Esophagus muscularis mucosa (tissue), 4 donors: ENCODE data around the gene NBAS. TPM values are rescaled to one million over a fixed set of nuclear protein-coding genes. Genes with fewer than 3 reads are reported as not detected.
"Not testable (repeated sequence)": the region's sequence is repeated elsewhere in the genome, so short reads cannot be mapped to it uniquely, and the experiment has no call there.

Experiments
- DNase-seq: peaks from one replicate; pipeline ENCODE4 v3.0.0-alpha.2; 2017; ENCODE audit errors: extremely low spot score
- H3K27ac ChIP-seq, 4 donors: fragments of 200-600 bp; sonication (generic); replicated peaks in 1 of 4; 1 replicate in 3 of 4; 2 replicates in 1 of 4; pipeline ENCODE4 v1.5.1; 2016 to 2019; ENCODE audit warnings: mild to moderate bottlenecking in 1 of 4
- H3K27me3 ChIP-seq, 4 donors: fragments of 200-600 bp; sonication (generic); one replicate each; pipeline versions ENCODE4 v1.5.1 to v1.6.0; 2016 to 2019
- H3K36me3 ChIP-seq, 4 donors: fragments of 200-600 bp; sonication (generic); one replicate each; pipeline ENCODE4 v1.5.1; 2016 to 2019
- H3K4me1 ChIP-seq, 4 donors: fragments of 200-600 bp; sonication (generic); one replicate each; pipeline ENCODE4 v1.5.1; 2016 to 2019
- H3K4me3 ChIP-seq, 4 donors: fragments of 200-600 bp; sonication (generic); 1 replicate in 2 of 4; 2 replicates in 2 of 4; pipeline ENCODE4 v1.5.1; 2016 to 2019; ENCODE audit warnings: mild to moderate bottlenecking in 4 of 4, moderate library complexity in 1 of 4
- H3K9me3 ChIP-seq, 4 donors: fragments of 200-600 bp; sonication (generic); 1 replicate in 3 of 4; 2 replicates in 1 of 4; pipeline ENCODE4 v1.5.1; 2016 to 2019
- EP300 ChIP-seq: sonication (generic); formaldehyde crosslinking; IDR thresholded peaks from one replicate; pipeline ENCODE4 v1.6.1; 2017; ENCODE audit warnings: antibody characterized with exemption
- POLR2A ChIP-seq: fragments of 450-650 bp; IDR thresholded peaks from one replicate; pipeline ENCODE4 v1.6.1; 2017; ENCODE audit warnings: antibody characterized with exemption, moderate library complexity, mild to moderate bottlenecking, low read depth
- POLR2AphosphoS5 ChIP-seq, 2 donors: sonication (generic); formaldehyde crosslinking; IDR thresholded peaks; one replicate each; pipeline ENCODE4 v1.6.1; 2017; ENCODE audit warnings: antibody characterized with exemption in 2 of 2
- WGBS: methylation state at CpG from one replicate; pipeline ENCODE4 v1.1.5; 2018; 5-methylcytosine and 5-hydroxymethylcytosine counted together
- intact Hi-C: fragments of 100-400 bp; cut with DNase I; formaldehyde crosslinking; loops from one replicate; pipeline ENCODE4 v1.15.1; 2023
- total RNA-seq, 4 donors: library from RNA; depleted of rRNA; stranded (reverse); fragments of >200 nt; gene quantifications; one replicate each; pipeline versions ENCODE4 v1.1.0 to v1.2.1, GENCODE V29; 2016
- TF ChIP-seq, protein P1 (sequence below), 3 experiments: fragments of 200-600 bp in 2 of 3; fragments of 450-650 bp in 1 of 3; sonication (generic) in 2 of 3; IDR thresholded peaks; one replicate each; pipeline ENCODE4 v1.5.1; 2017 to 2019; ENCODE audit warnings: antibody characterized with exemption in 3 of 3, mild to moderate bottlenecking in 2 of 3, moderate library complexity in 1 of 3

NBAS gene
- total RNA-seq, 4 donors from 2014 or later = 39.2 to 43.6 (median 42.0) TPM

DNA sequence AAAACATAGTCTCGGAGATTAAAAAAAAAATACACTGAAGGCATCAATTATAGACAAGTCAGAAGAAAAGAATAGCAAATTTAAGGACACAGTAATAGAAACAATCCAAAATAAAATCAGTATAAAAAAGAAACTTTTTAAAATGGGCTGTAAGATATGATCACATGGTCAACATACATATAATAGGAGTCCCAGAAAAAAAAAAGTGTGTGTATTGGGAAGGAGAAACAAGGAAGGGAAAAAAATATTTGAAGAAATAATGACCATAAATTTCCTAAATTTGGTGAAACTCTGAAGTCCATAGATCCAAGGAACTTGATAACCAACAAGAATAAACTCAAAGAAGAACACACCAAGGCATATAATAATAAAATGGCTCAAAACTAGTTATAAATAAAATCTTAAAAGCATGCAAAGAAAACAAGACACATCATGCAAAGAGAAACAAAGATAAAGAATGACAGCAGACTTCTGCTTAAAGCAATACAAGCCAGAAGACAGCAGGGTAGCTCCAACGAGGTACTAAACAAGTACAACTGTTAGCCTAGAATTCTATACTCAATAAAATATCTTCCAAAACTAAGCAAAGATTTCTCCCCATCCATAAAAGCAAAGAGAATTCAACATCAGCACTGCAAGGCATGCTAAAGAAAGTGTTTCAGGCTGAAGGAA is 115.1 kb downstream of the NBAS start:
- intact Hi-C loops = no loop called here
- DNase-seq = no peak
- H3K9me3 ChIP-seq = no peaks in the 10 kb centered on the region
- H3K36me3 ChIP-seq = no peaks in the 10 kb centered on the region
- 93% methylated on average over 2 of the region's 2 CpGs for WGBS
- TF ChIP-seq POLR2A = no peak
- TF ChIP-seq POLR2AphosphoS5 (IDR thresholded peaks at IDR 0.05) = no peak
- TF ChIP-seq EP300 = no peak
- H3K4me3 ChIP-seq = no peak overlapping the region
- H3K4me1 ChIP-seq = peaks cover 7 to 16% (median 12%) of the 10 kb centered on the region in 4 donors
- H3K27me3 ChIP-seq = no peaks in the 10 kb centered on the region
- H3K27ac ChIP-seq = no peak overlapping the region

DNA sequence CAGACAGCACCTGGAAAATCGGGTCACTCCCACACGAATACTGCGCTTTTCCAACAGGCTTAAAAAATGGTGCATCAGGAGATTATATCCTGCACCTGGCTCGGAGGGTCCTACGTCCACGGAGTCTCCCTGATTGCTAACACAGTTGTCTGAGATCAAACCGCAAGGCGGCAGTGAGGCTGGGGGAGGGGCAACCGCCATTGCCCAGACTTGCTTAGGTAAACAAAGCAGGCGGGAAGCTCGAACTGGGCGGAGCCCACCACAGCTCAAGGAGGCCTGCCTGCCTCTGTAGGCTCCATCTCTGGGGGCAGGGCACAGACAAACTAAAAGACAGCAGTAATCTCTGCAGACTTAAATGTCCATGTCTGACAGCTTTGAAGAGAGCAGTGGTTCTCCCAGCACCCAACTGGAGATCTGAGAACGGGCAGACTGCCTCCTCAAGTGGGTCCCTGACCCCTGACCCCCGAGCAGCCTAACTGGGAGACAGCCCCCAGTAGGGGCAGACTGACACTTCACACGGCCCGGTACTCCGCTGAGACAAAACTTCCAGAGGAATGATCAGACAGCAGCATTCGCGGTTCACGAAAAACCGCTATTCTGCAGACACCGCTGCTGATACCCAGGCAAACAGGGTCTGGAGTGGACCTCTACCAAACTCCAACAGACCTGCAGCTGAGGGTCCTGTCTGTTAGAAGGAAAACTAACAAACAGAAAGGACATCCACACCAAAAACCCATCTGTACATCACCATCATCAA is 121.2 kb downstream of the NBAS start:
- H3K27ac ChIP-seq, H3K9me3 ChIP-seq, H3K4me3 ChIP-seq, H3K36me3 ChIP-seq, DNase-seq, H3K4me1 ChIP-seq, intact Hi-C loops, H3K27me3 ChIP-seq: not testable (repeated sequence)
- WGBS = 95% methylated on average over 20 of the region's 22 CpGs

DNA sequence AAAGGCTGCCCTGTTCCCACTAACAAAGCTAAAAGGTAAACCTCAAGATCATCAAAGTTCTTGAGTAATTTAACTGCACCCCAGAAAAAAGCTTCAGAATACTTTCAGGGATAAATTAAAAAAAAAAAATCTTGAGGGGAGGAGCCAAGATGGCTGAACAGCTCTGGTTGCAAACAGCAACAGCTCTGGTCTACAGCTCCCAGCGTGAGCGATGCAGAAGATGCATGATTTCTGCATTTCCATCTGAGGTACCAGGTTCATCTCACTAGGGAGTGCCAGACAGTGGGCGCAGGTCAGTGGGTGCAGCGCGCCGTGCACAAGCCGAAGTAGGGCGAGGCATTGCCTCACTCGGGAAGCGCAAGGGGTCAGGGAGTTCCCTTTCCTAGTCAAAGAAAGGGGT is 121.8 kb downstream of the NBAS start:
- intact Hi-C loops, DNase-seq, H3K9me3 ChIP-seq, H3K27ac ChIP-seq, H3K4me1 ChIP-seq, H3K36me3 ChIP-seq, H3K4me3 ChIP-seq, H3K27me3 ChIP-seq: not testable (repeated sequence)
- 98% methylated on average over 10 of the region's 10 CpGs for WGBS

DNA sequence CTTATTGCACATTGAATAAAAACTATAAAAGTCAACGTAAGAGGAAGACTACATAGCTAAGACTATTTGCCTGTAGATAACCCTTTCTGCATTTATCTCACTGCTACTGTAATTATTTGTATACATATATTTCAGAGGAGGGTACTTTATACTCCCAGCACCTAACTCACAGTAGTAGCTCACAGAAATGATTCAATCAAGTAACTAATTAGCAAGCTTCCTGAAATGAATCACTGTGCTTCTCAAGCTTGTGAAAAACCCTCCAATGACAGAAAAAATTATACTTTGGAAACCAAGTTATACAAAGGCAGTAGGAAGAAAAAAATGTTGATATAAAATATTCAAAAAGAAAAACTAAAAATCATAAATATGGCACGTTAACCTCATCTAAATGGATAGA is 124.9 kb downstream of the NBAS start:
- WGBS = 86% methylated on average over 2 of the region's 2 CpGs
- H3K27ac ChIP-seq = no peak overlapping the region
- no peak for DNase-seq
- TF ChIP-seq, protein P1, sequence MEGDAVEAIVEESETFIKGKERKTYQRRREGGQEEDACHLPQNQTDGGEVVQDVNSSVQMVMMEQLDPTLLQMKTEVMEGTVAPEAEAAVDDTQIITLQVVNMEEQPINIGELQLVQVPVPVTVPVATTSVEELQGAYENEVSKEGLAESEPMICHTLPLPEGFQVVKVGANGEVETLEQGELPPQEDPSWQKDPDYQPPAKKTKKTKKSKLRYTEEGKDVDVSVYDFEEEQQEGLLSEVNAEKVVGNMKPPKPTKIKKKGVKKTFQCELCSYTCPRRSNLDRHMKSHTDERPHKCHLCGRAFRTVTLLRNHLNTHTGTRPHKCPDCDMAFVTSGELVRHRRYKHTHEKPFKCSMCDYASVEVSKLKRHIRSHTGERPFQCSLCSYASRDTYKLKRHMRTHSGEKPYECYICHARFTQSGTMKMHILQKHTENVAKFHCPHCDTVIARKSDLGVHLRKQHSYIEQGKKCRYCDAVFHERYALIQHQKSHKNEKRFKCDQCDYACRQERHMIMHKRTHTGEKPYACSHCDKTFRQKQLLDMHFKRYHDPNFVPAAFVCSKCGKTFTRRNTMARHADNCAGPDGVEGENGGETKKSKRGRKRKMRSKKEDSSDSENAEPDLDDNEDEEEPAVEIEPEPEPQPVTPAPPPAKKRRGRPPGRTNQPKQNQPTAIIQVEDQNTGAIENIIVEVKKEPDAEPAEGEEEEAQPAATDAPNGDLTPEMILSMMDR (IDR thresholded peaks at IDR 0.05) = no peak
- no peak for TF ChIP-seq POLR2AphosphoS5 (IDR thresholded peaks at IDR 0.05)
- no peak for TF ChIP-seq POLR2A
- no peak for TF ChIP-seq EP300
- H3K4me1 ChIP-seq = no peaks in the 10 kb centered on the region
- no peak overlapping the region for H3K4me3 ChIP-seq
- no peaks in the 10 kb centered on the region for H3K36me3 ChIP-seq
- intact Hi-C loops = no loop called here
- H3K27me3 ChIP-seq = no peaks in the 10 kb centered on the region
- no peaks in the 10 kb centered on the region for H3K9me3 ChIP-seq

DNA sequence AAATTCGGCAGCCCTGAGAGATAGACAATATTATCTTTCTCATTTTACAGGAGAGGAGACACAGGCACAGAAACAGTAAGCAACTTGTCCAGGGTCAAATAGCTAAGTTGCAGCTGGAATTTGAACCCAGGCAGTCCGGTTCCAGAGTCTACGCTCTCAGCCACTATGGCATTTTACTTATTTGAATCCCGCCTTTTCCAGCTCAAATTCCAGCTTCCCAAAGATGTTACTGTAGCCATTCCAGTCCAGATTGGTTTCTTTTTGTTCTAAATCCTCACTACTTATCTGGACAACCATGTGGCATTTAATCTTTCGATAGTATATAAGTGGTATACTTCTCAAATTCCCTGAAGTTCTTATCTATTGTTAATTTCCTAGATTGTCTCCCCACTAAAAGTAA is 125.7 kb downstream of the NBAS start:
- no peaks in the 10 kb centered on the region for H3K9me3 ChIP-seq
- 77% methylated on average over 5 of the region's 5 CpGs for WGBS
- H3K36me3 ChIP-seq = no peaks in the 10 kb centered on the region
- TF ChIP-seq POLR2AphosphoS5 (IDR thresholded peaks at IDR 0.05) (no peak), EP300 (no peak), POLR2A (no peak)
- TF ChIP-seq, protein P1 (IDR thresholded peaks at IDR 0.05) = no peak
- no peaks in the 10 kb centered on the region for H3K4me1 ChIP-seq
- no peak overlapping the region for H3K27ac ChIP-seq
- no peak overlapping the region for H3K4me3 ChIP-seq
- DNase-seq = no peak
- no peaks in the 10 kb centered on the region for H3K27me3 ChIP-seq
- intact Hi-C loops = no loop called here

DNA sequence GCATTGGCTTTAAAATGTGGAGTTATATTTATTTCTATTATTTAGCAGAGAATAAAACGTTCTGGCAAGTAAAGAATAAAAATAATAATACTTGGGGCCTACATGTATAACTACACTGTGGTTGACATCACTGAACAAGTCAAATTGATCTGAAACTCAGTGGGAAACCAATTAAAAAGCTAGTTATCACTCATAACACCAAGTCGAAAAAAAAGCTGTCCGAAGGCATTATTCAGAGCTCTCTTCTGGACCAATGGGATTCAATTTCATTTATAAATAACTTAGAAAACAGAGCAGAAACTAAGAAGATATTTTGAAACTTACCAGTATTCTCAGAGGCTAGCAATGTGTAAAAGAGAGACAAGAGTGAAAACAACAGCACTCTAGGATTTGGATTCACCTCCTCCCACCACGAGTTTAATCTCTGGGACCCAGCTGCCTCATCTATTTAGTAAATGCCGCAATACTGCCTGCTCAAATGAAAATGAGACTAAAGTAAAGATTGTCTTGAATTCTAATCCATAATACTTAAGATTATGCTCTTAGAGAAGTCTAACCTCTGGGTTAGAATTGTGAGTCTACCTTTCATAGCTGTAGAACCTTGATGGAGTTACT is 128.4 kb downstream of the NBAS start:
- WGBS = 94% methylated on average over 5 of the region's 5 CpGs
- no peaks in the 10 kb centered on the region for H3K4me1 ChIP-seq
- no peaks in the 10 kb centered on the region for H3K9me3 ChIP-seq
- H3K27me3 ChIP-seq = no peaks in the 10 kb centered on the region
- intact Hi-C loops = no loop called here
- H3K4me3 ChIP-seq = no peak overlapping the region
- DNase-seq = no peak
- H3K36me3 ChIP-seq = no peaks in the 10 kb centered on the region
- TF ChIP-seq POLR2A (no peak), EP300 (no peak), POLR2AphosphoS5 (IDR thresholded peaks at IDR 0.05) (no peak)
- TF ChIP-seq, protein P1 (IDR thresholded peaks at IDR 0.05) = no peak
- no peak overlapping the region for H3K27ac ChIP-seq
